Measurements from ENCODE around the gene GIGYF2.

DNA sequence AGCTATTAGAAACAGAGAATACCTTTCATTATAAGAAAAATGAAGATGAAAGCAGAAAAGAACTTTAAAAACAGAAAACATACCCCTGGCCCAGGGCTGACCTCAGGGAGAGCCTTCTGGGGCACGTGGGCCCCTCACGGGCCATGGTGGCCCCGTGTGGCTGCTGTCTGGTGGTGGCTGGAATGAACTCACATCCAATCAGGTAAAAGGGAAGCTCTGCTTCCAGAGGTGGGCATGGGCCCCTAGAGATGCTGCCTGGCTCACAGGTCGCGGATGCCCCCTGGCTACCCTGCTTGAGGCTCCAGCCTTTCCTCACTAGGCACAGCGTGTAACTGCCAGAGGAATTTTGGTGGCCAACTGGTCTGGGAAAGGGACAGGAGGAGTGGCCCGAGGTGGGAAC, 189.5 kb downstream of the GIGYF2 start:
- TF ChIP-seq, protein P1, sequence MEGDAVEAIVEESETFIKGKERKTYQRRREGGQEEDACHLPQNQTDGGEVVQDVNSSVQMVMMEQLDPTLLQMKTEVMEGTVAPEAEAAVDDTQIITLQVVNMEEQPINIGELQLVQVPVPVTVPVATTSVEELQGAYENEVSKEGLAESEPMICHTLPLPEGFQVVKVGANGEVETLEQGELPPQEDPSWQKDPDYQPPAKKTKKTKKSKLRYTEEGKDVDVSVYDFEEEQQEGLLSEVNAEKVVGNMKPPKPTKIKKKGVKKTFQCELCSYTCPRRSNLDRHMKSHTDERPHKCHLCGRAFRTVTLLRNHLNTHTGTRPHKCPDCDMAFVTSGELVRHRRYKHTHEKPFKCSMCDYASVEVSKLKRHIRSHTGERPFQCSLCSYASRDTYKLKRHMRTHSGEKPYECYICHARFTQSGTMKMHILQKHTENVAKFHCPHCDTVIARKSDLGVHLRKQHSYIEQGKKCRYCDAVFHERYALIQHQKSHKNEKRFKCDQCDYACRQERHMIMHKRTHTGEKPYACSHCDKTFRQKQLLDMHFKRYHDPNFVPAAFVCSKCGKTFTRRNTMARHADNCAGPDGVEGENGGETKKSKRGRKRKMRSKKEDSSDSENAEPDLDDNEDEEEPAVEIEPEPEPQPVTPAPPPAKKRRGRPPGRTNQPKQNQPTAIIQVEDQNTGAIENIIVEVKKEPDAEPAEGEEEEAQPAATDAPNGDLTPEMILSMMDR (IDR thresholded peaks at IDR 0.05) = no peak
- no peak for TF ChIP-seq POLR2A (IDR thresholded peaks at IDR 0.05)
- TF ChIP-seq EP300 (IDR thresholded peaks at IDR 0.05) = no peak
